Activated naive CD4-positive, alpha-beta T cell treated with anti-CD3 and anti-CD28 coated beads for 36 hours (primary cell): ENCODE data around the gene CEMP1. TPM values are rescaled to one million over a fixed set of nuclear protein-coding genes. Genes with fewer than 3 reads are reported as not detected.

Experiments used
- CTCF ChIA-PET: fragments of 350-600 bp; sonication (Branson Sonifier 250); formaldehyde crosslinking; loops from one replicate; lab custom pipeline; 2021; ENCODE audit warnings: antibody characterized with exemption; lab: Charles Lee
- DNase-seq: peaks from one replicate; pipeline ENCODE4 v3.0.0-alpha.2; 2020
- H3K27ac Mint-ChIP-seq: one replicate; pipeline ENCODE4 v1.8.0; 2021; ENCODE audit warnings: mild to moderate bottlenecking, mixed read lengths
- H3K27me3 Mint-ChIP-seq: one replicate; pipeline ENCODE4 v1.8.0; 2021; ENCODE audit warnings: low read depth, mixed read lengths
- H3K36me3 Mint-ChIP-seq: one replicate; pipeline ENCODE4 v1.8.0; 2021; ENCODE audit warnings: low read depth, mixed read lengths
- H3K4me1 Mint-ChIP-seq: one replicate; pipeline ENCODE4 v1.8.0; 2021; ENCODE audit warnings: low read depth, mixed read lengths
- H3K4me3 Mint-ChIP-seq: one replicate; pipeline ENCODE4 v1.8.0; 2021; ENCODE audit warnings: mild to moderate bottlenecking, moderate library complexity, mixed read lengths
- H3K9me3 Mint-ChIP-seq: one replicate; pipeline ENCODE4 v1.8.0; 2021; ENCODE audit warnings: mixed read lengths
- intact Hi-C: fragments of 100-400 bp; cut with micrococcal nuclease; formaldehyde crosslinking; loops from one replicate; pipeline ENCODE4 v1.15.1; 2023
- total RNA-seq, 2 experiments: library from RNA; stranded (reverse); gene quantifications; one replicate each; pipeline ENCODE4 v1.2.3, GENCODE V29; 2021

CEMP1 gene
- total RNA-seq, 2 experiments from 2014 or later, result 0.17 TPM; not detected in 1

DNA sequence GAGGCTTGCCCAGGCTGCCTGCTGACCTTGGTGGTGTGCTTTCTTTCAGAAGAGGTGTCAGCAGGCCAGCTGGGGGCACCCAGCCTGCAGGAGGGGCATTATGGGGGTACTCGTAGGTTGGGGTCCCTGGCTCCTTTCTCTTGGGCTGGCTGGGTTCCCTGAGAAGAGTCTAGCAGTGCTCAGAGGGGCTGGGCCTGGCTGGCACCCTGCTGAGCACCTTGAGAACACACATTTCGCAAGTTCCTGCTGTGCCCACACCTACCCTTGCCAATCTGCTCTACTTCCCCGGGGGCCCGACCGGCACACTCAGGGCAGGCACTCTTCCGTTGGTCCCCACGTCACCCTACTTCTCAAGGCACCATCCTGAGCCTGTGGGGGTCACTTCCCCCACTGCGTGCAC, 5.1 kb downstream of the CEMP1 start:
- Mint-ChIP-seq H3K4me1 (peaks cover 6% of the 10 kb centered on the region), H3K27ac (no peak overlapping the region), H3K27me3 (no peaks in the 10 kb centered on the region), H3K36me3 (peaks cover 7% of the 10 kb centered on the region), H3K9me3 (no peaks in the 10 kb centered on the region), H3K4me3 (no peak overlapping the region)
- no peak for DNase-seq
- intact Hi-C loops, result no loop called here
- CTCF ChIA-PET, result interaction anchor here (0.7 kb wide), 1 partner anchor 25 kb away, joined by 3 read pairs; no protein-coding TSS in a partner anchor

GRCh38 chr16:2524339-2524938, 6.8 kb downstream of the CEMP1 start:
- Mint-ChIP-seq H3K4me1 (peaks cover 11% of the 10 kb centered on the region), H3K27me3 (no peaks in the 10 kb centered on the region), H3K36me3 (peaks cover 11% of the 10 kb centered on the region), H3K9me3 (no peaks in the 10 kb centered on the region), H3K27ac (no peak overlapping the region), H3K4me3 (no peak overlapping the region)
- intact Hi-C loops, result loop anchor here (5.0 kb wide), 1 partner anchor 978 kb away; the partner anchor contains the start of gene CLUAP1
- CTCF ChIA-PET, result interaction anchor here (0.6 kb wide), 1 partner anchor 14 kb away, joined by 4 read pairs; no protein-coding TSS in a partner anchor
- no peak for DNase-seq

DNA sequence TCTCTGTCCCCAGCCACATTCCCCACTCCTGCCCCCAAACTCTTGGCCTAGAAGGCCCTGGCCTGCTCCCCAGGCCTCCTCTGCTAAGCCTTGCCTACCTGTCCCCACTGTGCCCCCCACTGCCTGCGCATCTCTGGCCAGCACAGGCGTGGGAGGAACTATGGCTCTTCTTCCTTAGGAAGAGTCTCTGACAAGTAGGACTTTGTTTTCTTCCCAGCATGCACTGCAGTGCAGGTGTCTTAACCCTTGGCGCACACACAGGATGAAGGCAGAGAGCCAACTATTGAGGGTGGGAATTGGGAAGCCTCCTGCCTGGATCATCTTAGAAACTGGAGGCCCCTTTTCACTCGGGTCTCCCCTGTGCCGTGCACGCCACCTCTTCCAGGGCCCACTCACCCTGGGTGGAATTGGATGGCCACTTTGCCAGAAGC, 7.4 kb downstream of the CEMP1 start:
- intact Hi-C loops, result loop anchor here (5.0 kb wide), 1 partner anchor 978 kb away; the partner anchor contains the start of gene CLUAP1
- Mint-ChIP-seq H3K27me3 (no peaks in the 10 kb centered on the region), H3K4me3 (no peak overlapping the region), H3K9me3 (no peaks in the 10 kb centered on the region), H3K4me1 (peaks cover 15% of the 10 kb centered on the region), H3K27ac (no peak overlapping the region), H3K36me3 (peaks cover 11% of the 10 kb centered on the region)
- no peak for DNase-seq
- CTCF ChIA-PET, result interaction anchor here (0.6 kb wide), 1 partner anchor 15 kb away, joined by 4 read pairs; no protein-coding TSS in a partner anchor

GRCh38 chr16:2520784-2521531, 10.2 kb downstream of the CEMP1 start:
- Mint-ChIP-seq H3K27ac (peak overlapping the region; percentile 73), H3K27me3 (no peaks in the 10 kb centered on the region), H3K36me3 (peaks cover 9% of the 10 kb centered on the region), H3K4me3 (peak overlapping the region; percentile 82), H3K4me1 (peaks cover 43% of the 10 kb centered on the region), H3K9me3 (no peaks in the 10 kb centered on the region)
- peak; percentile 41 for DNase-seq
- intact Hi-C loops, result loop anchor here (1.0 to 5.0 kb wide), 2 partner anchors 11 to 981 kb away; partner anchors contain the start of gene CLUAP1
- CTCF ChIA-PET, result interaction anchor here (1.2 kb wide), 1 partner anchor 10 kb away, joined by 4 read pairs; the partner anchor contains the start of gene CEMP1

GRCh38 chr16:2520097-2520783, 11.0 kb downstream of the CEMP1 start, which contains the start of gene AMDHD2:
Gene AMDHD2 (plus strand): TSS chr16:2520371. CDS start chr16:2520459, 88 bp downstream.
- peak; percentile 92 for DNase-seq
- intact Hi-C loops, result loop anchor here (1.0 to 5.0 kb wide), 2 partner anchors 12 to 982 kb away; partner anchors contain the start of gene CLUAP1
- Mint-ChIP-seq H3K9me3 (no peaks in the 10 kb centered on the region), H3K36me3 (peaks cover 9% of the 10 kb centered on the region), H3K4me1 (peaks cover 51% of the 10 kb centered on the region), H3K27ac (peak within 1 kb of the TSS; percentile 77), H3K4me3 (peak within 1 kb of the TSS; percentile 82), H3K27me3 (no peaks in the 10 kb centered on the region)
- CTCF ChIA-PET, result interaction anchor here (1.2 kb wide), 1 partner anchor 11 kb away, joined by 4 read pairs; the partner anchor contains the start of gene CEMP1

DNA sequence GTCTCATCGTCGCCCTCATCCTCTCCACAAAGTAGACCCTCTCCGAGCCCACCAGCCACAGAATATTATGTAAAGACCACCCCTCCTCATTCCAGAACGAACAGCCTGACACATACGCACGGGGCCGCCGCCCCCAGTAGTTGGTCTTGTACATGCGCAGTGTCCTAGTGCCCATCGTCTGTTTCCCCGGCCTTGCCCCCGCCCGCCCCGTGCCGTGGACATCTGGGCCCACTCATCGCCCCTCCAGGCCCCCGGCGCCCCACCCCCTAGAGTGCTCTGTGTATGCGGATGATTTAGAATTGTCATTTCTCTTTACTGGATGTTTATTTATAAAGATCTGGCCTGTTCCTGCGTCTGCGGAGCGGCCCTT, 11.5 kb downstream of the CEMP1 start:
- Mint-ChIP-seq H3K4me1 (peaks cover 54% of the 10 kb centered on the region), H3K9me3 (no peaks in the 10 kb centered on the region), H3K36me3 (peaks cover 9% of the 10 kb centered on the region), H3K27ac (peak overlapping the region; percentile 77), H3K4me3 (peak overlapping the region; percentile 63), H3K27me3 (no peaks in the 10 kb centered on the region)
- no peak for DNase-seq
- intact Hi-C loops, result loop anchor here (1.0 to 5.0 kb wide), 2 partner anchors 13 to 983 kb away; partner anchors contain the start of gene CLUAP1
- CTCF ChIA-PET, result interaction anchor here (0.6 kb wide), 1 partner anchor 631 kb away, joined by 3 read pairs; no protein-coding TSS in a partner anchor

DNA sequence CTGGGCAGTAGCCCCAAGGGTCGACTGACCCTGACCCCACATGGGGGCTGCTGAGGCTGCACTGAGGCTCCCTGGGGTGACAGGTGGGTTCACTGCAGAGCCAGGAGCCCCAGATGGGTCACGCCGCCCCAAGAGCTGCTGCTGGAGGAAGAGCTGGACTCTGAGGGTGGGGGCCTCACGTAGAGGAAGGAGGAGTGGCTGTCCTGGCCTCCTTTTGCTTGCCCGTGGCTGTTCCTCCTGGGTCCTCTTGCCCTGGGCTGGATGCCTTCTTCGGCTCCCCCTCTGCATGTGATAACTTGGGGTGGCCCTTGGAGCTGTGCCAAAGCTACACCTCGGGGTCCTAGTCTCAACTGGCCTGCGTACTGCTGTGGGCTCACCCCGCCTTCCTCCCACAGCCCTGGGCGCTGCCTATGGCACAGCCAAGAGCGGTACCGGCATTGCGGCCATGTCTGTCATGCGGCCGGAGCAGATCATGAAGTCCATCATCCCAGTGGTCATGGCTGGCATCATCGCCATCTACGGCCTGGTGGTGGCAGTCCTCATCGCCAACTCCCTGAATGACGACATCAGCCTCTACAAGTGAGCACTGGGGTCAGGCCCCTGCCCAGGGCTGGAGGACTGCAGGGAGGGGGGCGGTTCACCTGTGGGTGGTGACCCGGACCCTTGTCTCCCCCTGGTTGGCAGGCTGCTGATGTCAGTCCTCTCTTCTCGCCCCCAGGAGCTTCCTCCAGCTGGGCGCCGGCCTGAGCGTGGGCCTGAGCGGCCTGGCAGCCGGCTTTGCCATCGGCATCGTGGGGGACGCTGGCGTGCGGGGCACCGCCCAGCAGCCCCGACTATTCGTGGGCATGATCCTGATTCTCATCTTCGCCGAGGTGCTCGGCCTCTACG, 12.1 kb downstream of the CEMP1 start:
- H3K4me1 Mint-ChIP-seq, result peaks cover 55% of the 10 kb centered on the region
- H3K27ac Mint-ChIP-seq, result peak overlapping the region; percentile 77
- no peaks in the 10 kb centered on the region for H3K9me3 Mint-ChIP-seq
- H3K4me3 Mint-ChIP-seq, result peak overlapping the region; percentile 63
- H3K27me3 Mint-ChIP-seq, result no peaks in the 10 kb centered on the region
- intact Hi-C loops, result no loop called here
- peaks cover 7% of the 10 kb centered on the region for H3K36me3 Mint-ChIP-seq
- CTCF ChIA-PET, result interaction anchor here (0.6 kb wide), 1 partner anchor 631 kb away, joined by 3 read pairs; no protein-coding TSS in a partner anchor
- DNase-seq, result no peak

DNA sequence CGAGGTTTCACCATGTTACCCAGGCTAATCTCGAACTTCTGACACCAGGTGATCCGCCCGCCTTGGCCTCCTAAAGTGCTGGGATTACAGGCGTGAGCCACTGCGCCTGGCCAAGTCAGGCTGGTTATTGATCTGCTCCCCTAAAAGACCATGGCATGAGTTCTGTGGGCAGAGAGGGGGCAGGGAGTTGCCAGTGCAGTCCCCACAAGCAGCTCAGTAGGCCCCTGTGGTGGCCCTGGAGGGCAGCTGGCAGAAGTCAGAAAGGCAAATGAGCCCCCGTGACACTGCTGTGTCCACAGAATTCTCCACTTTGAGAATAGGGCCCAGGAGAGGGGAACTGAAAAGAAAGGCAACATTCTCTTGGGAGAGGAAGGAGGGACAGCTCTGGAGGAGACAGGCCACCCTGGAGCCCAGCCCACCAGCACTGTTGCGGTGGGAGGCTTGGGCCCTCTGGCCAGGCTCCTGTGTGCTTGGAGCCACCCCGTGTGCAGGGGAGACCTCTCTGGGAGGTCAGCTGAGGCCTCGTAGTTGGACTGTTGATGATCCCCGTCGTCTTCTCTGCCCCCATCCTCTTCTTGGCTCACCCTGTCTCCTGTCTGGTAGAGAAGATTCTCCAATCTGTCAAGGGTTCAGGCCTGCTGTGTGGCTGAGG, 13.1 kb downstream of the CEMP1 start:
- Mint-ChIP-seq H3K36me3 (peaks cover 7% of the 10 kb centered on the region), H3K27me3 (no peaks in the 10 kb centered on the region), H3K4me1 (peaks cover 59% of the 10 kb centered on the region), H3K4me3 (no peak overlapping the region), H3K9me3 (no peaks in the 10 kb centered on the region), H3K27ac (no peak overlapping the region)
- intact Hi-C loops, result no loop called here
- DNase-seq, result no peak
- CTCF ChIA-PET, result interaction anchor here (0.5 kb wide), 1 partner anchor 493 kb away, joined by 3 read pairs; no protein-coding TSS in a partner anchor

- peak overlapping the region; percentile 91 for H3K27ac Mint-ChIP-seq
- H3K9me3 Mint-ChIP-seq, result no peaks in the 10 kb centered on the region
- peaks cover 64% of the 10 kb centered on the region for H3K4me1 Mint-ChIP-seq
- peaks cover 7% of the 10 kb centered on the region for H3K36me3 Mint-ChIP-seq
- H3K4me3 Mint-ChIP-seq, result no peak overlapping the region
- CTCF ChIA-PET, result no interaction called here
- DNase-seq, result no peak
- intact Hi-C loops, result no loop called here
- H3K27me3 Mint-ChIP-seq, result no peaks in the 10 kb centered on the region
These were observed 14.6 kb downstream of the CEMP1 start for GRCh38 chr16:2516391-2517240.

DNA sequence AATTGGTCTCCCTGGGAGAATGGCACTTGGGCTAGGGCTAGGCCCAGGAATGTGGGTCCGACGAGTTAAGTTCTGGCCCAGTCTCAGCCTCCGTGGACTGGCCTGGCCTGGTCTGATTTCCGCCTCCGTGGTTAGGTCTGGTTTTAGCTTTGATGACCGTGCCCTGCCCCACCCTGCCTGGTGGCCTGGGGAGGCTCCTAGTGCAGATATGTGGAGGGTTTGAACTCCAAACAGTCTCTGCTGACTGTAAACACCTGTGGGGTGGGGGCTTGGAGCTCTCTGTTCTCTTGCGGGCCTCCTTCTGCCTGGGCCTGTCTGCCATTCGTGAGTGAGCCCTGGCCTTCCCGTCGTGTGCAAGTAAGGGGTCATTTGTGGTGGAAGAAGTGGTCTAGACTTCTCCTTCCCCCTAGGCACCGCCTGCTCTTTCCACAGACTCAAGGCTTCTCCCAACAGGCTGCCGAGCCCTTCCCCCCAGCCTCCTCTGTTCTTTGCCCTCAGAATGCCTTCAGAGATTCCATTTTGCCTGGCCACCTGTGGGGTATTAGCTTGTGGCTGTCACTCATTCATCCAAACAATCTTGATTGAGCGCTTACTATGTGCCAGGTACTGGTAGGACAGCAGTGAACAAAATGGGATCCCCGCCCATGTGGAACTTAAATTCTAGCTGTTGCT, 15.9 kb downstream of the CEMP1 start:
- Mint-ChIP-seq H3K4me1 (peaks cover 59% of the 10 kb centered on the region), H3K4me3 (peak overlapping the region; percentile 90), H3K27me3 (no peaks in the 10 kb centered on the region), H3K9me3 (no peaks in the 10 kb centered on the region), H3K27ac (peak overlapping the region; percentile 91), H3K36me3 (peaks cover 7% of the 10 kb centered on the region)
- DNase-seq, result no peak
- CTCF ChIA-PET, result interaction anchor here (0.7 kb wide), 1 partner anchor 14 kb away, joined by 3 read pairs; no protein-coding TSS in a partner anchor
- intact Hi-C loops, result no loop called here
